ENCODE data around the gene IL10RB.

DNA sequence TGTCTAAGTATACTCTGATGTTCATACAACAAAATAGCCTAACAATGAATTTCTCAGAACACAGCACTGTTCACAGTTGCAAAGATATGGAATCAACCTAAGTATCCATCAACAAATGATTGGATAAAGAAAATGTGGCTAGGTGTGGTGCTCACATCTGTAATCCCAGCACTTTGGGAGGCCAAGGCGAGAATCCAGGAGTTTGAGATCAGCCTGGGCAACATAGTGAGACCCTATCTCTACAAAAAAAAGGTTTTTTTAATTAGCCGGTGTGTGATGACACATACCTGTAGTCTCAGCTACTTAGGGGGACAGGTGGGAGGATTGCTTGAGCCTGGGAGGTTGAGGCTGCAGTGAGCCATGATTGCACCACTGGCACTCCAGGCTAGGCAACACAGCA, 25.8 kb upstream of the IL10RB start:
- TF ChIP-seq, protein P1, sequence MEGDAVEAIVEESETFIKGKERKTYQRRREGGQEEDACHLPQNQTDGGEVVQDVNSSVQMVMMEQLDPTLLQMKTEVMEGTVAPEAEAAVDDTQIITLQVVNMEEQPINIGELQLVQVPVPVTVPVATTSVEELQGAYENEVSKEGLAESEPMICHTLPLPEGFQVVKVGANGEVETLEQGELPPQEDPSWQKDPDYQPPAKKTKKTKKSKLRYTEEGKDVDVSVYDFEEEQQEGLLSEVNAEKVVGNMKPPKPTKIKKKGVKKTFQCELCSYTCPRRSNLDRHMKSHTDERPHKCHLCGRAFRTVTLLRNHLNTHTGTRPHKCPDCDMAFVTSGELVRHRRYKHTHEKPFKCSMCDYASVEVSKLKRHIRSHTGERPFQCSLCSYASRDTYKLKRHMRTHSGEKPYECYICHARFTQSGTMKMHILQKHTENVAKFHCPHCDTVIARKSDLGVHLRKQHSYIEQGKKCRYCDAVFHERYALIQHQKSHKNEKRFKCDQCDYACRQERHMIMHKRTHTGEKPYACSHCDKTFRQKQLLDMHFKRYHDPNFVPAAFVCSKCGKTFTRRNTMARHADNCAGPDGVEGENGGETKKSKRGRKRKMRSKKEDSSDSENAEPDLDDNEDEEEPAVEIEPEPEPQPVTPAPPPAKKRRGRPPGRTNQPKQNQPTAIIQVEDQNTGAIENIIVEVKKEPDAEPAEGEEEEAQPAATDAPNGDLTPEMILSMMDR (IDR thresholded peaks at IDR 0.05): no peak
- TF ChIP-seq POLR2A (IDR thresholded peaks at IDR 0.05): no peak
- no peak for TF ChIP-seq POLR2AphosphoS5 (IDR thresholded peaks at IDR 0.05)

Data from breast epithelium (tissue), 3 donors.